ENCODE data around the gene TAF4. TPM values are rescaled to one million over a fixed set of nuclear protein-coding genes. Genes with fewer than 3 reads are reported as not detected.
A peak's percentile ranks its signal among the peaks of the same experiment; 100 is the strongest.

The TAF4 gene
- total and polyA plus RNA-seq, 2 of the 13 experiments (the other 11 are each of a cell fraction or from before 2014, with no cell fraction given): 5.9 to 12.0 TPM

DNA sequence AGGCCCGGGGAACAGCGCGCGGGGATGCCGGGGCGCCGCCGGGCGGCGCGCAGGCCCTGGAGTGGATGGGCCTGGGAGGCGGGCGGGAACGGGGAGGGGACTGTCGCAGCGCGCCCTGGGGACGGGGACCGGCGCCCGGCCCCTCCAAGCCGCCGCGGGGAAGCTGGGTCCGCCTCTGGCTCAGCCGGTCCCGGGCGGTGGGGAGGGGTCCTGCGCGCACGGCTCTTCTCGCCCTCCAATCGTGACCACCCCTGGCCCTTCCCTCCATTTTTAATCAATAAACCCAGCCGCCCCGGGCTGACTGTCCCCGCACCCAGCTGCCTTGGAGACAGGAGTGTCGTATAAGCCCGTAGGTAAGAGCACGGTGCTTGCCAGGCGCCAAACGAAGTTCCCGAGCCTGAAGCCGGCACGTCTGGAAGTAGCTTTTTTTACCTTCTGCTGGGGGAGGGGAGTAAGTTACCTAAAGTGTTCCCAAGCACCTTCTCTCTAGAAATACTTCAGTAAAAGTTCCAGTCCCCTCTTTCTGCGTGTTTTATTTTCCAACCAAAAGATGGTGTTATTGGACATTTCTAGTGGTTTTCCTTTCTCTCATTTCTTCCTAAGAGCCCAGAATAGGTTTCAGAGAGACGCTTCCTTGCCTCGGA, 780 bp upstream of the TAF4 start (continued):
- TF ChIP-seq, protein P1, sequence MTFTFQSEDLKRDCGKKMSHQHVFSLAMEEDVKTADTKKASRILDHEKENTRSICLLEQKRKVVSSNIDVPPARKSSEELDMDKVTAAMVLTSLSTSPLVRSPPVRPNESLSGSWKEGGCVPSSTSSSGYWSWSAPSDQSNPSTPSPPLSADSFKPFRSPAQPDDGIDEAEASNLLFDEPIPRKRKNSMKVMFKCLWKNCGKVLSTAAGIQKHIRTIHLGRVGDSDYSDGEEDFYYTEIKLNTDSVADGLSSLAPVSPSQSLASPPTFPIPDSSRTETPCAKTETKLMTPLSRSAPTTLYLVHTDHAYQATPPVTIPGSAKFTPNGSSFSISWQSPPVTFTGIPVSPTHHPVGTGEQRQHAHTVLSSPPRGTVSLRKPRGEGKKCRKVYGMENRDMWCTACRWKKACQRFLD (CRISPR knock-in tag; IDR thresholded peaks at IDR 0.05; ENCODE audit: borderline replicate concordance): peak; percentile 79; the same call in 1 of the 2 replicates
- TF ChIP-seq ZSCAN9 (CRISPR knock-in tag; IDR thresholded peaks at IDR 0.05; ENCODE audit: borderline replicate concordance): no peak
- no peak; the same call in 1 of the 2 replicates for TF ChIP-seq FOXC1 (CRISPR knock-in tag; IDR thresholded peaks at IDR 0.05; ENCODE audit: borderline replicate concordance)
- peak; percentile 53 for TF ChIP-seq HOXA3 (CRISPR knock-in tag; IDR thresholded peaks at IDR 0.05)
- TF ChIP-seq TCF7 (IDR thresholded peaks at IDR 0.05; ENCODE audit: low read depth): no peak
- TF ChIP-seq ZNF431 (CRISPR knock-in tag; IDR thresholded peaks at IDR 0.05; ENCODE audit: borderline replicate concordance, low read depth): no peak; the same call in 1 of the 2 replicates
- TF ChIP-seq NR2F2 (IDR thresholded peaks at IDR 0.05; ENCODE audit: borderline replicate concordance, low read depth): no peak
- no peak for TF ChIP-seq ZGPAT (CRISPR knock-in tag; IDR thresholded peaks at IDR 0.05)
- no peak for TF ChIP-seq E2F1 (CRISPR knock-in tag; IDR thresholded peaks at IDR 0.05)
- no peak for TF ChIP-seq ZNF724P (CRISPR knock-in tag; IDR thresholded peaks at IDR 0.05; ENCODE audit: borderline replicate concordance)
- no peak for TF ChIP-seq SCMH1 (CRISPR knock-in tag; IDR thresholded peaks at IDR 0.05; ENCODE audit: borderline replicate concordance)
- TF ChIP-seq, protein P2, sequence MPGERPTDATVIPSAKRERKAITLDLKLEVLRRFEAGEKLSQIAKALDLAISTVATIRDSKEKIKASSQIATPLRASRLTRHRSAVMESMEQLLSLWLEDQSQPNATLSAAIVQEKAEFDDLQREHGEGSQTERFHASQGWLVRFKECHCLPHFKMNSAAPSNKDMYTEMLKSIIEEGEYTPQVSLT (CRISPR knock-in tag; IDR thresholded peaks at IDR 0.05; ENCODE audit: borderline replicate concordance, low read depth): no peak

Data from HepG2 (cell line).